NCI-H748 (cell line): ENCODE data around the gene TMPRSS11A.

Experiments used
- DNase-seq: peaks from one replicate; lab custom pipeline; 2025; ENCODE audit not compliant: unreplicated experiment; lab: John Stamatoyannopoulos, UW

TMPRSS11A gene

GRCh38 chr4:67963356-67963755, at the start of gene TMPRSS11A:
TSS of gene TMPRSS11A (minus strand) at chr4:67963493. CDS start at chr4:67963393, 100 bp downstream.
- DNase-seq, result no peak

- no peak for DNase-seq
Measured at GRCh38 chr4:68011684-68012083, 48.4 kb upstream of the TMPRSS11A start.

GRCh38 chr4:68002906-68003305, 39.6 kb upstream of the TMPRSS11A start:
- DNase-seq, result no peak

GRCh38 chr4:67996127-67996526, 32.8 kb upstream of the TMPRSS11A start:
- no peak for DNase-seq

- DNase-seq, result no peak
Measured at GRCh38 chr4:67988991-67989390, 25.7 kb upstream of the TMPRSS11A start.

- DNase-seq, result no peak
Measured at GRCh38 chr4:67983333-67983732, 20.0 kb upstream of the TMPRSS11A start.

- no peak for DNase-seq
Measured at GRCh38 chr4:67980512-67980911, 17.2 kb upstream of the TMPRSS11A start.

- DNase-seq, result no peak
Measured at GRCh38 chr4:67973608-67974007, 10.3 kb upstream of the TMPRSS11A start.

- DNase-seq, result no peak
Measured at GRCh38 chr4:67954890-67955289, 8.4 kb downstream of the TMPRSS11A start.

GRCh38 chr4:67941074-67941473, 22.2 kb downstream of the TMPRSS11A start:
- DNase-seq, result no peak

- no peak for DNase-seq
Measured at GRCh38 chr4:67940506-67940905, 22.8 kb downstream of the TMPRSS11A start.

GRCh38 chr4:67939195-67939594, 24.1 kb downstream of the TMPRSS11A start:
- no peak for DNase-seq

- DNase-seq, result peak; percentile 2
Measured at GRCh38 chr4:67935888-67936287, 27.4 kb downstream of the TMPRSS11A start.

- peak; percentile 95 for DNase-seq
Measured at GRCh38 chr4:67934628-67935027, 28.7 kb downstream of the TMPRSS11A start.

GRCh38 chr4:67933755-67934154, 29.5 kb downstream of the TMPRSS11A start:
- DNase-seq, result peak; percentile 19

GRCh38 chr4:67933038-67933437, 30.3 kb downstream of the TMPRSS11A start:
- DNase-seq, result no peak

GRCh38 chr4:67931256-67931655, 32.0 kb downstream of the TMPRSS11A start:
- DNase-seq, result no peak

- no peak for DNase-seq
Measured at GRCh38 chr4:67929426-67929825, 33.9 kb downstream of the TMPRSS11A start.

- DNase-seq, result no peak
Measured at GRCh38 chr4:67928546-67928945, 34.7 kb downstream of the TMPRSS11A start.

GRCh38 chr4:67927251-67927650, 36.0 kb downstream of the TMPRSS11A start:
- DNase-seq, result no peak

- no peak for DNase-seq
Measured at GRCh38 chr4:67926485-67926884, 36.8 kb downstream of the TMPRSS11A start.

- DNase-seq, result no peak
Measured at GRCh38 chr4:67922697-67923096, 40.6 kb downstream of the TMPRSS11A start.

- DNase-seq, result peak; percentile 24
Measured at GRCh38 chr4:67918428-67918827, 44.9 kb downstream of the TMPRSS11A start.
